MM.1S (cell line): ENCODE results near the gene GRPEL2.

Experiments
- DNase-seq: peaks from one replicate; pipeline ENCODE4 v3.0.0-alpha.2; 2015
- H2AFZ ChIP-seq: fragments of 300-600 bp; sonication (generic); 2 replicates; pipeline ENCODE4 v1.6.0; 2016; ENCODE audit warnings: antibody characterized with exemption, low read length
- H3F3A ChIP-seq: fragments of 300-600 bp; sonication (generic); 2 replicates; pipeline ENCODE4 v1.6.1; 2016; ENCODE audit warnings: mild to moderate bottlenecking, antibody characterized with exemption, low read length, moderate library complexity, mixed read lengths; ENCODE audit not compliant: insufficient read depth
- H3K27ac ChIP-seq: fragments of 300-600 bp; sonication (generic); 2 replicates; pipeline ENCODE4 v1.5.1; 2016; ENCODE audit warnings: mild to moderate bottlenecking, low read length
- H3K27me3 ChIP-seq: fragments of 300-600 bp; sonication (generic); replicated peaks from 2 replicates; pipeline ENCODE4 v1.6.0; 2016; ENCODE audit warnings: low read length; ENCODE audit not compliant: insufficient read depth
- H3K36me3 ChIP-seq: fragments of 300-600 bp; sonication (generic); replicated peaks from 2 replicates; pipeline ENCODE4 v1.6.1; 2016; ENCODE audit warnings: mild to moderate bottlenecking, low read length, mixed read lengths; ENCODE audit not compliant: insufficient read depth
- H3K4me1 ChIP-seq: fragments of 300-600 bp; sonication (generic); 2 replicates; pipeline ENCODE4 v1.6.1; 2016; ENCODE audit warnings: low read length, mixed read lengths
- H3K4me2 ChIP-seq: fragments of 300-600 bp; sonication (generic); 2 replicates; pipeline ENCODE4 v1.6.0; 2016; ENCODE audit warnings: low read depth, low read length
- H3K4me3 ChIP-seq: fragments of 300-600 bp; sonication (generic); 2 replicates; pipeline ENCODE4 v1.5.1; 2016; ENCODE audit warnings: low read length, mixed read lengths
- H3K79me2 ChIP-seq: fragments of 300-600 bp; sonication (generic); 2 replicates; pipeline ENCODE4 v1.6.1; 2016; ENCODE audit warnings: mixed run types, low read length, mixed read lengths
- H3K9ac ChIP-seq: fragments of 300-600 bp; sonication (generic); 2 replicates; pipeline ENCODE4 v1.6.1; 2016; ENCODE audit warnings: low read length, mixed read lengths
- H3K9me2 ChIP-seq: fragments of 300-600 bp; sonication (generic); replicated peaks from 2 replicates; pipeline ENCODE4 v1.6.1; 2016; ENCODE audit warnings: mild to moderate bottlenecking, low read length, mixed read lengths; ENCODE audit not compliant: insufficient read depth
- H3K9me3 ChIP-seq: fragments of 300-600 bp; sonication (generic); replicated peaks from 2 replicates; pipeline ENCODE4 v1.6.1; 2016; ENCODE audit warnings: mild to moderate bottlenecking, low read length, mixed read lengths; ENCODE audit not compliant: insufficient read depth
- H4K20me1 ChIP-seq: fragments of 300-600 bp; sonication (generic); 2 replicates; pipeline ENCODE4 v1.6.1; 2016; ENCODE audit warnings: mild to moderate bottlenecking, low read length, moderate library complexity, mixed read lengths; ENCODE audit not compliant: insufficient read depth
- CTCF ChIP-seq: fragments of 300-600 bp; sonication (generic); IDR thresholded peaks from 2 replicates; pipeline ENCODE4 v1.5.1; 2016; ENCODE audit warnings: antibody characterized with exemption, low read length, mixed read lengths
- EZH2 ChIP-seq: fragments of 300-600 bp; sonication (generic); optimal IDR thresholded peaks from 2 replicates; pipeline ENCODE3; 2017; ENCODE audit warnings: low read depth, mild to moderate bottlenecking, antibody characterized with exemption, low read length, mixed read lengths
- EZH2phosphoT487 ChIP-seq: fragments of 300-600 bp; sonication (generic); IDR thresholded peaks from 2 replicates; pipeline ENCODE4 v1.6.1; 2018; ENCODE audit warnings: antibody characterized with exemption, low read length

GRPEL2 gene

GRCh38 chr5:149348518-149348917 is 3.2 kb downstream of the GRPEL2 start:
- H3F3A ChIP-seq = peaks cover 27% of the 10 kb centered on the region
- peak overlapping the region; percentile 50; the same call in 1 of the 2 replicates for H3K4me3 ChIP-seq
- H3K36me3 ChIP-seq = peaks cover 31% of the 10 kb centered on the region
- H4K20me1 ChIP-seq = no peaks in the 10 kb centered on the region
- DNase-seq = peak; percentile 72
- no peak overlapping the region for H2AFZ ChIP-seq
- no peaks in the 10 kb centered on the region for H3K27me3 ChIP-seq
- peak overlapping the region; percentile 17; the same call in 1 of the 2 replicates for H3K9ac ChIP-seq
- peaks cover 81% of the 10 kb centered on the region for H3K79me2 ChIP-seq
- no peaks in the 10 kb centered on the region for H3K9me2 ChIP-seq
- no peaks in the 10 kb centered on the region for H3K9me3 ChIP-seq
- peaks cover 49% of the 10 kb centered on the region for H3K4me1 ChIP-seq
- no peak for TF ChIP-seq EZH2
- TF ChIP-seq EZH2phosphoT487 = no peak
- H3K27ac ChIP-seq = peak overlapping the region; percentile 68
- H3K4me2 ChIP-seq = peak overlapping the region; percentile 92

- H3K4me1 ChIP-seq = peaks cover 57% of the 10 kb centered on the region
Measured at GRCh38 chr5:149349382-149349781, 4.1 kb downstream of the GRPEL2 start.

GRCh38 chr5:149352169-149352568 is 6.9 kb downstream of the GRPEL2 start:
- Histone ChIP-seq H3K4me2 (no peak overlapping the region), H3K27me3 (no peaks in the 10 kb centered on the region), H3K36me3 (peaks cover 31% of the 10 kb centered on the region), H3K27ac (no peak overlapping the region), H3K9me2 (no peaks in the 10 kb centered on the region), H4K20me1 (no peaks in the 10 kb centered on the region), H3K79me2 (peaks cover 95% of the 10 kb centered on the region), H3K9ac (no peak overlapping the region), H3K4me3 (no peak overlapping the region), H2AFZ (no peak overlapping the region), H3F3A (peaks cover 42% of the 10 kb centered on the region), H3K9me3 (no peaks in the 10 kb centered on the region), H3K4me1 (peaks cover 68% of the 10 kb centered on the region)
- TF ChIP-seq CTCF (no peak), EZH2phosphoT487 (no peak), EZH2 (no peak)
- no peak for DNase-seq

More at GRCh38 chr5:149349382-149349781, 4.1 kb downstream of the GRPEL2 start:
- peak overlapping the region; percentile 92; the same call in 1 of the 2 replicates for H3K4me2 ChIP-seq
- H2AFZ ChIP-seq = no peak overlapping the region
- H3K9ac ChIP-seq = no peak overlapping the region
- H3K79me2 ChIP-seq = peaks cover 89% of the 10 kb centered on the region
- peaks cover 36% of the 10 kb centered on the region for H3F3A ChIP-seq
- TF ChIP-seq EZH2 (no peak), EZH2phosphoT487 (no peak), CTCF (no peak)
- H3K4me3 ChIP-seq = no peak overlapping the region
- H4K20me1 ChIP-seq = no peaks in the 10 kb centered on the region
- H3K36me3 ChIP-seq = peaks cover 31% of the 10 kb centered on the region
- H3K27ac ChIP-seq = no peak overlapping the region
- DNase-seq = no peak
- no peaks in the 10 kb centered on the region for H3K9me2 ChIP-seq
- no peaks in the 10 kb centered on the region for H3K27me3 ChIP-seq
- no peaks in the 10 kb centered on the region for H3K9me3 ChIP-seq

- no peak overlapping the region for H3K4me3 ChIP-seq
- H3K4me2 ChIP-seq = peak overlapping the region; percentile 14; the same call in 1 of the 2 replicates
- no peak for DNase-seq
- H3K9me2 ChIP-seq = no peaks in the 10 kb centered on the region
- no peak overlapping the region for H2AFZ ChIP-seq
- peaks cover 54% of the 10 kb centered on the region for H3K4me1 ChIP-seq
- no peak overlapping the region for H3K27ac ChIP-seq
- no peaks in the 10 kb centered on the region for H3K9me3 ChIP-seq
- no peak for TF ChIP-seq EZH2phosphoT487
- TF ChIP-seq CTCF = no peak
- no peak for TF ChIP-seq EZH2
- no peaks in the 10 kb centered on the region for H3K27me3 ChIP-seq
- peaks cover 31% of the 10 kb centered on the region for H3K36me3 ChIP-seq
- H3F3A ChIP-seq = peaks cover 34% of the 10 kb centered on the region
- H4K20me1 ChIP-seq = no peaks in the 10 kb centered on the region
- H3K79me2 ChIP-seq = peaks cover 88% of the 10 kb centered on the region
- H3K9ac ChIP-seq = no peak overlapping the region
Measured at GRCh38 chr5:149353911-149354310, 8.6 kb downstream of the GRPEL2 start.
